ENCODE data around the gene PPP1CB.
"Not testable (repeated sequence)": the region's sequence is repeated elsewhere in the genome, so short reads cannot be mapped to it uniquely, and the experiment has no call there.

The PPP1CB gene

GRCh38 chr2:28737655-28738054, 14.0 kb upstream of the PPP1CB start:
- H3K9me3 ChIP-seq, result peaks cover 25% of the 10 kb centered on the region
- H3K27me3 ChIP-seq, result no peaks in the 10 kb centered on the region
- H4K20me1 ChIP-seq, result no peaks in the 10 kb centered on the region
- TF ChIP-seq Cebpa-rat (IDR thresholded peaks at IDR 0.05), result no peak
- no peak overlapping the region for H3K4me2 ChIP-seq
- H3K4me1 ChIP-seq, result no peaks in the 10 kb centered on the region
- no peaks in the 10 kb centered on the region for H3K36me3 ChIP-seq
- no peak overlapping the region for H3K4me3 ChIP-seq
- H3K27ac ChIP-seq, result no peak overlapping the region
- H3K9ac ChIP-seq, result no peak overlapping the region

- not testable (repeated sequence) for H3K27ac ChIP-seq, H3K4me1 ChIP-seq, H4K20me1 ChIP-seq, H3K9ac ChIP-seq, H3K36me3 ChIP-seq, H3K4me3 ChIP-seq, H3K4me2 ChIP-seq, H3K27me3 ChIP-seq
- peaks cover 16% of the 10 kb centered on the region for H3K9me3 ChIP-seq
Observed at GRCh38 chr2:28742619-28743018, 9.0 kb upstream of the PPP1CB start.

- no peaks in the 10 kb centered on the region for H3K9me3 ChIP-seq
- H3K27me3 ChIP-seq, result no peaks in the 10 kb centered on the region
- no peak for TF ChIP-seq Cebpa-rat (IDR thresholded peaks at IDR 0.05)
- peaks cover 11% of the 10 kb centered on the region for H3K4me1 ChIP-seq
- no peaks in the 10 kb centered on the region for H4K20me1 ChIP-seq
- no peak overlapping the region for H3K4me2 ChIP-seq
- H3K4me3 ChIP-seq, result no peak overlapping the region
- H3K36me3 ChIP-seq, result no peaks in the 10 kb centered on the region
- H3K9ac ChIP-seq, result no peak overlapping the region
- no peak overlapping the region for H3K27ac ChIP-seq
Observed at GRCh38 chr2:28745225-28745624, 6.4 kb upstream of the PPP1CB start.

- H3K27me3 ChIP-seq, result no peaks in the 10 kb centered on the region
- TF ChIP-seq Cebpa-rat (IDR thresholded peaks at IDR 0.05), result no peak
- H4K20me1 ChIP-seq, result no peaks in the 10 kb centered on the region
- H3K27ac ChIP-seq, result no peak overlapping the region
- H3K9me3 ChIP-seq, result no peaks in the 10 kb centered on the region
- H3K4me1 ChIP-seq, result peaks cover 18% of the 10 kb centered on the region
- H3K4me2 ChIP-seq, result no peak overlapping the region
- no peak overlapping the region for H3K4me3 ChIP-seq
- no peak overlapping the region for H3K9ac ChIP-seq
- no peaks in the 10 kb centered on the region for H3K36me3 ChIP-seq
Observed at GRCh38 chr2:28745876-28746275, 5.8 kb upstream of the PPP1CB start.

- no peaks in the 10 kb centered on the region for H3K27me3 ChIP-seq
- no peaks in the 10 kb centered on the region for H4K20me1 ChIP-seq
- H3K9me3 ChIP-seq, result no peaks in the 10 kb centered on the region
- H3K27ac ChIP-seq, result no peak overlapping the region
- no peak overlapping the region for H3K9ac ChIP-seq
- H3K4me2 ChIP-seq, result no peak overlapping the region
- H3K36me3 ChIP-seq, result no peaks in the 10 kb centered on the region
- TF ChIP-seq Cebpa-rat (IDR thresholded peaks at IDR 0.05), result no peak
- no peak overlapping the region for H3K4me3 ChIP-seq
- H3K4me1 ChIP-seq, result peaks cover 18% of the 10 kb centered on the region
Observed at GRCh38 chr2:28746429-28747111, 5.1 kb upstream of the PPP1CB start.

- Histone ChIP-seq H3K27me3 (no peaks in the 10 kb centered on the region), H3K9ac (no peak overlapping the region), H3K27ac (no peak overlapping the region), H4K20me1 (peaks cover 7% of the 10 kb centered on the region; the same call in 1 of the 2 replicates), H3K36me3 (no peaks in the 10 kb centered on the region), H3K4me3 (no peak overlapping the region), H3K9me3 (no peaks in the 10 kb centered on the region), H3K4me1 (peaks cover 18% of the 10 kb centered on the region), H3K4me2 (no peak overlapping the region)
- no peak for TF ChIP-seq Cebpa-rat (IDR thresholded peaks at IDR 0.05)
Observed at GRCh38 chr2:28747714-28748113, 3.9 kb upstream of the PPP1CB start.

- Histone ChIP-seq H3K4me2 (no peak overlapping the region), H3K27ac (no peak overlapping the region), H3K9me3 (no peaks in the 10 kb centered on the region), H4K20me1 (peaks cover 12% of the 10 kb centered on the region), H3K4me3 (no peak overlapping the region), H3K36me3 (no peaks in the 10 kb centered on the region), H3K4me1 (peaks cover 18% of the 10 kb centered on the region), H3K27me3 (no peaks in the 10 kb centered on the region), H3K9ac (no peak overlapping the region)
- TF ChIP-seq Cebpa-rat (IDR thresholded peaks at IDR 0.05), result no peak
Observed at GRCh38 chr2:28748176-28748575, 3.5 kb upstream of the PPP1CB start.

GRCh38 chr2:28748941-28749340, 2.7 kb upstream of the PPP1CB start:
- no peak overlapping the region for H3K9ac ChIP-seq
- no peak for TF ChIP-seq Cebpa-rat (IDR thresholded peaks at IDR 0.05)
- H3K36me3 ChIP-seq, result no peaks in the 10 kb centered on the region
- H4K20me1 ChIP-seq, result peaks cover 19% of the 10 kb centered on the region
- H3K4me3 ChIP-seq, result no peak overlapping the region
- H3K27ac ChIP-seq, result no peak overlapping the region
- peak overlapping the region; percentile 88; the same call in 1 of the 2 replicates for H3K4me2 ChIP-seq
- H3K4me1 ChIP-seq, result peaks cover 22% of the 10 kb centered on the region
- H3K9me3 ChIP-seq, result no peaks in the 10 kb centered on the region
- no peaks in the 10 kb centered on the region for H3K27me3 ChIP-seq

- peaks cover 26% of the 10 kb centered on the region for H3K4me1 ChIP-seq
- H3K4me3 ChIP-seq, result no peak overlapping the region
- no peaks in the 10 kb centered on the region for H3K36me3 ChIP-seq
- peak overlapping the region; percentile 97 for H3K27ac ChIP-seq
- peaks cover 25% of the 10 kb centered on the region for H4K20me1 ChIP-seq
- peak overlapping the region; percentile 99; the same call in 1 of the 2 replicates for H3K9ac ChIP-seq
- no peak for TF ChIP-seq Cebpa-rat (IDR thresholded peaks at IDR 0.05)
- H3K9me3 ChIP-seq, result no peaks in the 10 kb centered on the region
- peak overlapping the region; percentile 88 for H3K4me2 ChIP-seq
- no peaks in the 10 kb centered on the region for H3K27me3 ChIP-seq
Observed at GRCh38 chr2:28749526-28749925, 2.1 kb upstream of the PPP1CB start.

- Histone ChIP-seq H3K4me3 (peak overlapping the region; percentile 96), H3K4me2 (peak overlapping the region; percentile 88), H4K20me1 (peaks cover 36% of the 10 kb centered on the region), H3K27me3 (no peaks in the 10 kb centered on the region), H3K9ac (peak overlapping the region; percentile 99), H3K36me3 (no peaks in the 10 kb centered on the region), H3K27ac (peak overlapping the region; percentile 97), H3K9me3 (no peaks in the 10 kb centered on the region), H3K4me1 (peaks cover 37% of the 10 kb centered on the region)
- no peak for TF ChIP-seq Cebpa-rat (IDR thresholded peaks at IDR 0.05)
Observed at GRCh38 chr2:28750316-28751251, 1.0 kb upstream of the PPP1CB start.
